ENCODE measurements around the gene AGAP5.

AGAP5 gene

GRCh38 chr10:73625004-73625883 lies 72.7 kb downstream of the AGAP5 start:
- no peak for DNase-seq
